Ovary (tissue), 9 donors: ENCODE measurements around the gene GLO1. TPM values are rescaled to one million over a fixed set of nuclear protein-coding genes. Genes with fewer than 3 reads are reported as not detected.

Source experiments
- DNase-seq, 5 donors: peaks; one replicate each; pipeline ENCODE4 v3.0.0-alpha.2; 2019 to 2020
- H3K27ac ChIP-seq, 2 donors: fragments of 200-600 bp; one replicate each; pipeline versions ENCODE4 v1.5.1 to v1.8.0; 2019 to 2022
- H3K27me3 ChIP-seq: fragments of 200-600 bp; one replicate; pipeline ENCODE4 v1.8.0; 2022
- H3K36me3 ChIP-seq: fragments of 200-600 bp; sonication (generic); one replicate; pipeline ENCODE4 v1.5.1; 2019
- H3K4me1 ChIP-seq: one replicate; pipeline ENCODE4 v1.8.1; 2013; ENCODE audit warnings: mild to moderate bottlenecking, moderate library complexity; ENCODE audit not compliant: insufficient read depth
- H3K4me3 ChIP-seq: fragments of 200-600 bp; sonication (generic); one replicate; pipeline ENCODE4 v1.5.1; 2017
- H3K9me3 ChIP-seq, 2 donors: fragments of 200-600 bp in 1 of 2; sonication (generic) in 1 of 2; one replicate each; pipeline versions ENCODE4 v1.5.1 to v1.8.1; 2013 to 2019; ENCODE audit warnings: mild to moderate bottlenecking in 1 of 2, moderate library complexity in 1 of 2
- CTCF ChIP-seq, 3 donors: fragments of 450-650 bp in 2 of 3; fragments of 200-600 bp in 1 of 3; IDR thresholded peaks; one replicate each; pipeline versions ENCODE4 v1.5.1 to v1.8.0; 2016 to 2022; ENCODE audit warnings: antibody characterized with exemption in 3 of 3, mild to moderate bottlenecking in 1 of 3
- EP300 ChIP-seq: sonication (generic); formaldehyde crosslinking; IDR thresholded peaks from one replicate; pipeline ENCODE4 v1.6.1; 2017; ENCODE audit warnings: antibody characterized with exemption
- POLR2A ChIP-seq: fragments of 450-650 bp; IDR thresholded peaks from one replicate; pipeline ENCODE4 v1.6.1; 2017; ENCODE audit warnings: antibody characterized with exemption, mild to moderate bottlenecking, moderate library complexity
- WGBS, 3 donors: extraction: QIAGEN DNeasy Blood & Tissue Kit in 1 of 3; methylation state at CpG; one replicate each; pipeline versions ENCODE4 v1.1.5 to v1.1.7; 2013 to 2017; 5-methylcytosine and 5-hydroxymethylcytosine counted together
- intact Hi-C, 4 donors: fragments of 100-400 bp; cut with DNase I; formaldehyde crosslinking; loops; one replicate each; pipeline versions ENCODE4 v1.11.0 to v1.15.1; 2022 to 2023
- polyA plus RNA-seq, 2 donors: library from polyadenylated mRNA; stranded (reverse); fragments of 200-250 nt in 1 of 2; fragments of 350-450 nt in 1 of 2; fragmentation: Illumina TruSeq in 1 of 2; extraction: RNeasy Lipid Tissue Mini Kit (QIAGEN cat#74804) in 1 of 2; gene quantifications; one replicate each; pipeline ENCODE4 v1.2.3, GENCODE V29; 2013 to 2014
- total RNA-seq, 7 donors: library from RNA; depleted of rRNA in 2 of 7; stranded (reverse); fragments of >200 nt in 2 of 7; fragmentation: NEBNext Ultra II Directional in 3 of 7; extraction: Animal tissue kit (Norgen Biotek cat#: 25700) in 3 of 7; gene quantifications; one replicate each; pipeline versions ENCODE4 v1.1.0 to v1.2.4, GENCODE V29; 2016 to 2023
- donor health status: DM: no; HTN: no; CAD: no; lungs with moderate emphysema.
- donor health status: DM: no; HTN: no; CAD: no.
- donor health status: Bipolar disorder and iron deficiency.
- donor health status: DM: yes; HTN: yes; CAD: no.
- donor health status: DM: no; HTN: no; CAD: no.
- donor health status: DM: yes; HTN: yes; CAD: no.

The GLO1 gene
- total and polyA plus RNA-seq, 9 donors: 76.3 to 154 (median 96.7) TPM

- H3K4me3 ChIP-seq: no peak overlapping the region
- H3K36me3 ChIP-seq: no peaks in the 10 kb centered on the region
- no peak for DNase-seq
- WGBS, 3 donors: 47 to 59% (median 58%) methylated on average over 3 of the region's 3 CpGs
- no peak for TF ChIP-seq EP300
- no peak overlapping the region for H3K27ac ChIP-seq
- intact Hi-C loops: no loop called here
- H3K27me3 ChIP-seq: no peaks in the 10 kb centered on the region
- H3K9me3 ChIP-seq: no peaks in the 10 kb centered on the region
- H3K4me1 ChIP-seq: no peaks in the 10 kb centered on the region
These were observed 35.3 kb upstream of the GLO1 start for GRCh38 chr6:38738261-38738660.

- intact Hi-C loops: no loop called here
- WGBS, 3 donors: 28 to 77% (median 56%) methylated on average over 3 of the region's 3 CpGs
- TF ChIP-seq EP300 (no peak), POLR2A (no peak), CTCF (IDR thresholded peaks at IDR 0.05) (no peak)
- Histone ChIP-seq H3K9me3 (no peaks in the 10 kb centered on the region), H3K27me3 (no peaks in the 10 kb centered on the region), H3K36me3 (no peaks in the 10 kb centered on the region), H3K27ac (no peak overlapping the region), H3K4me3 (no peak overlapping the region), H3K4me1 (no peaks in the 10 kb centered on the region)
- no peak for DNase-seq
These were observed 34.0 kb upstream of the GLO1 start for GRCh38 chr6:38736951-38737350.

GRCh38 chr6:38730140-38730862 lies 27.4 kb upstream of the GLO1 start:
- Histone ChIP-seq H3K4me3 (no peak overlapping the region), H3K9me3 (no peaks in the 10 kb centered on the region), H3K27me3 (no peaks in the 10 kb centered on the region), H3K36me3 (no peaks in the 10 kb centered on the region), H3K27ac (no peak overlapping the region), H3K4me1 (no peaks in the 10 kb centered on the region)
- DNase-seq: no peak
- intact Hi-C loops: no loop called here
- TF ChIP-seq CTCF (IDR thresholded peaks at IDR 0.05): no peak
- no peak for TF ChIP-seq POLR2A
- 44 to 53% (median 50%) methylated on average over 4 of the region's 4 CpGs for WGBS, 3 donors

- Histone ChIP-seq H3K27ac (no peak overlapping the region), H3K9me3 (no peaks in the 10 kb centered on the region), H3K36me3 (no peaks in the 10 kb centered on the region), H3K4me1 (no peaks in the 10 kb centered on the region), H3K4me3 (no peak overlapping the region), H3K27me3 (no peaks in the 10 kb centered on the region)
- intact Hi-C loops: no loop called here
- WGBS, 3 donors: 88 to 100% (median 96%) methylated on average over 1 of the region's 1 CpG
- no peak for TF ChIP-seq CTCF (IDR thresholded peaks at IDR 0.05)
- TF ChIP-seq EP300: no peak
- no peak for TF ChIP-seq POLR2A
- DNase-seq: no peak
These were observed 25.3 kb upstream of the GLO1 start for GRCh38 chr6:38728203-38728602.

GRCh38 chr6:38725414-38726183 lies 22.7 kb upstream of the GLO1 start:
- Histone ChIP-seq H3K9me3 (no peaks in the 10 kb centered on the region), H3K4me1 (no peaks in the 10 kb centered on the region)
- 60 to 71% (median 63%) methylated on average over 4 of the region's 4 CpGs for WGBS, 3 donors

More at GRCh38 chr6:38725414-38726183, 22.7 kb upstream of the GLO1 start:
- Histone ChIP-seq H3K36me3 (no peaks in the 10 kb centered on the region), H3K27ac (no peak overlapping the region), H3K4me3 (no peak overlapping the region), H3K27me3 (no peaks in the 10 kb centered on the region)
- intact Hi-C loops: no loop called here
- no peak for DNase-seq
- TF ChIP-seq CTCF (IDR thresholded peaks at IDR 0.05): no peak
- TF ChIP-seq POLR2A: no peak
- no peak for TF ChIP-seq EP300
